OCI-LY3 (cell line): Measurements from ENCODE around the gene TXNL4B.

ENCODE experiments used
- CTCF ChIP-seq: fragments of 200-600, 300-600 bp; sonication (generic); IDR thresholded peaks from 2 replicates; pipeline ENCODE4 v1.5.1; 2014; ENCODE audit warnings: antibody characterized with exemption, low read length, low read depth
- EZH2phosphoT487 ChIP-seq: fragments of 200-600 bp; shearing (Covaris generic); IDR thresholded peaks from 2 replicates; pipeline ENCODE4 v1.6.1; 2018; ENCODE audit warnings: antibody characterized with exemption, mixed run types, low read depth

GRCh38 chr16:72049110-72049509, 44.3 kb downstream of the TXNL4B start:
- no peak for TF ChIP-seq CTCF
- TF ChIP-seq EZH2phosphoT487 = no peak
